CD4-positive, alpha-beta T cell treated with Interferon gamma for 1 hour (primary cell): Measurements from ENCODE around the gene OR10J4.
"Not testable (repeated sequence)": the region's sequence is repeated elsewhere in the genome, so short reads cannot be mapped to it uniquely, and the experiment has no call there.

Source experiments
- DNase-seq: peaks from one replicate; pipeline ENCODE4 v3.0.0-alpha.2; 2020

Gene OR10J4

DNA sequence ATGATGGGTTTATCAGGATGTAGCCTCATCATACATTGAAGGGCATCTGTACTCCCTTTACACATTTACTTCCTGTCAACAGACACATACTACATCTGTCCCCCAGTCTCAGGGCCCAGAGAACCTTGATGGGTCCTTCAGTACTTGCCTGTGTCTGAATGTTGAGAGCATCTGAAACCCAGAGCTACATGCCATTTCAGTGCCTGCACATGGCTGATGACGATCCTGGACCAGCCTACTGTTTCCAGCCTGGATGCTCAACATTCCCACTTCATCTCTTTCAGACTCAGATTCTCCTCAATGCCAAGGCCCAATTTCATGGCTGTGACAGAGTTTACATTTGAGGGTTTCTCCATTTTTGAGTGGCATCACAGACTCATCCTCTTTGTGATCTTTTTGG lies at the start of gene OR10J4:
Gene OR10J4, plus strand, starts transcription at position 301 of the 400 bp plus-strand sequence.
- no peak for DNase-seq

DNA sequence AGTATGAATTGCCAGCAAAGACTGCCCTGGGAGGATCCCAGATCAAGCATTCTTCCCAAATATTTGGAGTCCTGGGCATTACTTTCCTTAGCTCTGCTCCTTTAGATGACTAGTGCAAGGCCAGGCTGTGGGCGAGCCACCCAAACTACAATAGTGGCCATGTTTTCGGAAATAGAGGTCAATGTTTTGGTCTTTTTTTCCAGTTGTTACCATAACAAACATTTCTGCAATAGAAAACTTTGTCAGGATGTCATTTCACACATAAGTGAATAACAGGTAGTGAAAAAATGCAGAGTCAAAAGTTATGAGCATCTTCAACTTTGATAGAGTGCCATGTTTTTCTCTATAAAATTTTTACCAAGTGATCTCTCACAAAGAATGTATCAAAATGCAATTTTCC lies 25.2 kb upstream of the OR10J4 start:
- no peak for DNase-seq

DNA sequence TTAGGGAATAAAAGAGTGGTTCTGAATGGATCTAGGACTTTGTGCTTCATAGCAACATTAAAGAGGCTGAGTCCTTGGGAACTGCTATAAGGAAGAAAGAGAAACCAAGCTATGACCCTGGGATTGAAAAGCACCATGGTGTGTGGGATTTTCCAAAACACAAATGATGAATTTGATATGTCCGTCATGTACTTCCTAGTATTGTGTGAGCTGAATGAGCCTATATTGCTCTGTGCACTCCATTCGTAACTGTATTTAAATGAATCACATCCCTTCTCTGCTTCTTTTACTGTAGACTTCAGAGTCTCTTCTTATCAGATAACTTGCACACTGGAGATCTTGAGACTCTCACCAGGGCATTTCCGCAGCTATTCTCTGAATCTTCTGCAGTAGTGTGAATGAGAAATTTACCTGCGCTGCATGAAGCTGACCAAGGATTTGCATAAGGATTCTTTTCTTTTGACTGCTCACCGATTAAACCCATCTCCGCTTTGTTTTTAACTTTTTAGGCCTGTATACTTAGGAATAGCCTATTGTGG lies 23.1 kb upstream of the OR10J4 start:
- DNase-seq, result no peak

DNA sequence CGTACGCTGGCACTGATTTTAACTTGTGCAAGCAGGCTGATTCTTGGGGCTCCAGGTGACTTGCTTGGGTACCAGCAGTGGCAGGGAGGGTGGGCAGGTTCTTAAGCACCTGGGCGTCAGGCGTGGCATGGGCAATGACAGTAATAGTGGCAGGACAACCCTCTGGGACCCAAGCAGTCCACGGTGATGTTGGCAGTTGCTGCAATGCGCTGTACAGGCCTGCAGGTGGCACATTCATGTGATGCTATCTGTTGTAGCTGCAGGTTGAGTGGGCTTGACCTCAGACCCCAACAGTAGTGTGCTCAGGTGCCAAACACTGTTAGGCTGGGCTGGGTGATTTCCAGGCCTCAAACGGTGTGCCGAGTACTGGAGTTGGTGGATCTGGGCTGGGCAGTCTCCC lies 10.2 kb upstream of the OR10J4 start:
- DNase-seq, result no peak

DNA sequence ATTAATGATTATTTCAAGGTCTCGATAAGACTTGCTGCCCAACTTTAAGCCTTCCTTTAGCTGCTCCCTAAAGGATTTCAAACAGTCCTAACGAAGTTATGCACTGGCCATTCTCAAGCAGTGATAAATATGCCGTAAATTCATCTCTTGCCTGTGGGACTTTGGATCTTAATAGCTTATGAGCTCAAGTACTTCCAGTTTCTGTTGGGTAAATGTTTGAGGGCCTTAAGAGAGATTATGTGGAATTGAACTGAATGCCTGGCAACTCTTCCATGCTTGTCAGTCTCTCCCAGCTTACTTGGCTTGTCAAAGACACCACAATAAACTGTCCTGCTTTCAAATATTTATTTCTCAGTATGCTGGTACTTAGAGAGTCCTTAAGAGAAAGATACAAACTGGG lies 3.5 kb upstream of the OR10J4 start:
- DNase-seq, result no peak

DNA sequence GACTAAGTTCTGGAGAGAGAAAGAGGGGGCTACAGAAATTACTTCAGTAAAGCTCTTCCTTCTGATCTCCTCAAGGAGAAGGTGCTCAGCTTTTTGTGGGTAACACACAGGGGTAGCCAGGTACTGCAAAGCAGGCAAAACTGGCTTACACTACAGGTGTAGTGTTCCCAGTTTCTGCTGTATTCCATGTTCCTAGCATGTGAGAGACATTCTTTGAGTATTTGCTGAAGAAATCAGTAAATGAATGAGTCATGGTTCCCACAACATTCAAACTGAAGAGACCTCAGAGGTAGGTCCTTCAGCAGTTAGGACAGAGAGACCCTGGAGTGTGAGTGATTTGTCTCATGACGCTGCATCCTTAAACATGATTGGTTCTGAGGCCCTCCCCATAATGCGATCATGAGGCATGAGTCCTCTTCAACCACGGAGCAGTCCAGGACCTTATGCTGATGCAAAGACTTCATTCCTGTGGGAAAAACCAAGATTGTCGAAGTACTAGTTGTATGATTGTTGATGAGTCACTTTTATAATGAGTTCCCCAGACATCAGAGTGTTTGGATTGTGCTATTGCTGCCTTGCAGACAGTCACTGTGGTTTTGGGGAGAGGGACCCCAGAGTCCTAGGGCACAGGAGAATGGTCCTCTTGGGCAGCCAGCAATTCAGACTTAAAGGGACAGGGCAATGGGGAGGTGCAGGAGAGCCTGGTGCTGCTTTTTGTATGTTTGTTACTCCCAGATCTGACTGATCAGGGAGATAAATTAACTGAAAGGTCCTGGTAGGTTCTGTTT lies 2.7 kb upstream of the OR10J4 start:
- no peak for DNase-seq

DNA sequence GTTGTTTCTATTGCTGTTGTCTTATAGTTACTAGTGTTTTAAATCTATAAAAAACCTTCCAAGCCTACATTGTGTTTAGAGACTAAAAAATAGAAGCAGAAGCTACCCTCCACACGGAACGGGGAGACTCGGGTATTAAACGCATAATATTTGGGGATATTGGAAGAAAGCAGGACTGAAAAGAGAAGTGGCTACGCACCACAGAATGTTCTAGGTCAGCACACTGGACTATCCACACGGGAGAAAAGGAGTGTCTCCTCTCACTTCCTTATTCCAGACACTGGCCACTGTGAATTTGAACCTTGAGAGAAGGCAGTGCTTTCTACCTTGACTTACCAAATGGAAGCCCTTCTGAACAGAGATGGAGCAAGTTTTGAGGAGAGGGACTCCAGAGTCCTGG lies 1.0 kb upstream of the OR10J4 start:
- no peak for DNase-seq

DNA sequence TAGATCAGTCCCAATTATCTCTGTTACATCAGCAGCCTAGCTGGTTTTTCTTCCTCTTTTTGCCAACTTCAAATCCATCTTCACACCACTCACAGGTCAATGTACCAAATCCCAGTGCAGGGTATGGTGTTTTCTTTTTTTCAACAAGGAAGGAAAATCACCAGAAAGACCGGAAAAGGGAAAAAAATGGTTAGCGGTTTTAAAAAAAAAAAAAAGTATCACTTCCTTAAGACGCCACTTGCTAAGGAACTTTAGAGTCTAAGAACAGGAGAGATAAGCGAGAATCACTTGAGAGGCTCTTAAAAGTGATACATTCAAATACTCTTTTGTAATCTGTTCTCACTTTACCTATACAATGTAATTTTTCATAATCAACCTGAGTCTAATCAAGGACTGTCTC lies 4.5 kb downstream of the OR10J4 start:
- no peak for DNase-seq

DNA sequence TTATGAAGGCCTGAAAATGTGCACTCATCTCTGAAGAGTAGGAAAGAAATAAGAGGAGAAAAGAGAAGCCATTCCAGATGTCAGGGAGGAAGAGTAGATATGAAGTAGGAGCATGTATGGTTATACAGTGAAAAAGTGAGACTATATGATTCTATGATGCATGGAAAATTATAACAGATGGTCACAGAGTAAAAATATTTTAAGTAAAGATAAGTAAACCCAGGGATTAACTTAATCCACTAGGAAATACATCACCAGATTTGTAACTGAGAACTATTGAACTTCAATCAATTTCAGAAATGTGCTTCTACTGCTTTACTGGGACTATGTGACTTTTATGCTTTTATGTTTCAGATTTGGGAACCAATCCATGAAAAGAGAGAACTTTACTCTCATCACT lies 7.4 kb downstream of the OR10J4 start, which contains the start of gene OR10J1:
Gene OR10J1, plus strand, starts transcription at position 301 of the 400 bp plus-strand sequence. Its CDS starts 70 bp downstream, at position 371.
- DNase-seq, result no peak

DNA sequence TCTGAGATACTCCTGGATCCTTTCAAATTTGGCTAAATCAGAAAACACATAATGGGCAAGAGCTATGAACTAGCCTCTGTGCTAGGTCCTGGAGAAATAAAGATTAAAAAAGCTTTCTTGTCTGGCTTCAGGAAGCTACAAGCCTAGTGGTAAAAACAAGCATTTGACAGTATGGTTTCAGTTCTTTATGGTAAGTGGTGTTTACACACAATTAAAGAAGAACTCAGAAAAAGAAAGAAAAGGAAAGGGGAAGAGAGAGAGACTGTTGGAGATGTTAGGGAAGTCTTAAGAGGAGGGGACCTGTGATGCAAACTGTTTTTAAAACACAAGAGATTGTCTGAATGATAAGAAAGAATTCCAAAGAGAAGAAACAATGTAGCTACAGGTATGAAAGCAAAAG lies 9.4 kb downstream of the OR10J4 start:
- no peak for DNase-seq

DNA sequence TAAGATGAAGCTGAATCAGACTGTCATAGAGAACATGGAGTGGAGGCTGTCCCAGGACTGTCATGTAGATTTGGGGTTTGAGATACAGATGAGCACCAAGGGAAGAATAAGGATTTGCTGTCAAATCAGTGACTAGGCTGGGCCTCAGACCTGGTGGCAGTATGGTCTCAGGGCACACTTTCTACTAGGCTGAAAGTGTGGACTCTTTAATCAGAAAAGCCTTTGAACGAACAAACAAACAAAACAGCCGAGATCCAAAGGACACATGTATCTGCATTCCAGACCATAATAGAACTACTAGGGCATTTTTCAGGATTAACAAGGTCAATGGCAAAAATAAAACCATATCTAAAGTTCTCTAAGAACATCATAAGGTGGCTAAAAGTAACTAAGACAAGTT lies 10.4 kb downstream of the OR10J4 start:
- DNase-seq, result no peak

DNA sequence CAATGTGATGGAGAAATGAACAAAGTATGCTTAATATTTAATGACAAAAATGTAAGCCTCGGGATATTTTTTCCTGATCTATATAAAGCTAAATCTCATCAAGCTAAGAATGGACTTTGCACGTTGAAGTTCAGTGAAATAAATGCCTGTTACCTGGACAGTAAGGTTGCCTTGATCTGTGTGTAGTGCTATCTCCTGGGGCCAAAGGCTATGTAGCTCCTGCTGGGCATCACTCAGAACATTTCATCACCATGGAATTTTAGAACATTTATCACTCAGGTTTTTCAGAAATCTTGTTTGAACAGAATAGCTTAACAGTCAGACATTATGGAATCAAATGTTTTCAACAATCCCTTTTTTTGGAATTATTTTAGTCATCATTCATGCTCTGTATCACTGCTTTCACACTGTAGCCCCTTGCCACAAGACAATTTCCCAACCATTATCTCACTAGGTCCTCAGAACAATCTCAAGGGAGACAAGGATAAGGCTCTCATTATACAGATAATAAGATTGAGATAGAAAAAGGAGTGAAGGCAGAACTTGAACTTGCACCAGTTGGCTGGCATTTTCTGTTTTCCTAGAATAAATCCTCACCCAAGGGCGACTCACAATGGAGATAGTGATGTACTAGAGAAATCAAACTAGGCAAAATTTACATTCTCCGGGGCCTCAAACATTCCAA lies 11.2 kb downstream of the OR10J4 start:
- DNase-seq, result no peak

DNA sequence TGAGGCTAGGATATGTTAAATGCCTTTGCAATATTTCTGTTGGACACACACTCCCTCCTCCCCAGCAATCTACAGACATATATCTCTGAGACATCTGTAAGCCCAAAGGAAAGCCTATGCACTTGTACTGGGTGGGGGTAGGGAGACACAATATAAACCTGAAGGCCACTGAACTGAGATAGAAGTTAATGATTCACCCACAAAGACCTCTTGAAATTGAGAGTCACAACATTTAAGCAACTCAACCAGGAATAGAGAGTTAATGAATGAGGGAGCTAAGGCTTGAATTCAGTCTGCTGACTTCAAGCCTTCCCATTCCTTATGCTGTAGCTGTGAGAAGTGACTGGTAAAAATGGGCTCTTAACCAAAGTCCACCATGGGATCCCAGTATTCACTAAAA lies 12.5 kb downstream of the OR10J4 start:
- DNase-seq, result no peak

DNA sequence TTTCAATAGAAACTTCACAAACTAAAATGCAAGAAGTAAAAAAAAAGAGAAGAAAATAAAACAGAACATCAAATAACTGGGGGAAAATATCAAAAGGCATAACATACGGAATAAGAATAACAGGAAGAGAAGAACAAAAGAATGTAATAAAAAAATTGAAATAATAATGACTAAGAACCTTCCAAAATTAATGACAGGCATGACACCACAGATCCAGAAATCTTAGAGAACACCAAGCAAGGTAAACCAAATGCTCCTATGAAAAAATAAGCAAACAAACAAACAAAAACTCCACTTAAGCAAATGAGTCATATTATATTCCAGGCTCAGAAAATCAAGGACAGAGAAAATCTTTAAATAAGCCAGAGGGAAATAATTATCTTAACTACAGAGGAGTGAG lies 16.2 kb downstream of the OR10J4 start:
- no peak for DNase-seq

DNA sequence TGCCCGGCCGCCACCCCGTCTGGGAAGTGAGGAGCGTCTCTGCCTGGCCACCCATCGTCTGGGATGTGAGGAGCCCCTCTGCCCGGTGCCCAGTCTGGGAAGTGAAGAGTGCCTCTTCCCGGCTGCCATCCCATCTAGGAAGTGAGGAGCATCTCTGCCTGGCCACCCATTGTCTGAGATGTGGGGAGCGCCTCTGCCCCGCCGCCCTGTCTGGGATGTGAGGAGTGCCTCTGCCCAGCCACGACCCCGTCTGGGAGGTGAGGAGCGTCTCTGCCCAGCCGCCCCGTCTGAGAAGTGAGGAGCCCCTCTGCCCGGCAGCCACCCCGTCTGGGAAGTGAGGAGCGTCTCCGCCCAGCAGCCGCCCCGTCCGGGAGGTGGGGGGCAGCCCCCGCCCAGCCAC lies 17.6 kb downstream of the OR10J4 start:
- not testable (repeated sequence) for DNase-seq

DNA sequence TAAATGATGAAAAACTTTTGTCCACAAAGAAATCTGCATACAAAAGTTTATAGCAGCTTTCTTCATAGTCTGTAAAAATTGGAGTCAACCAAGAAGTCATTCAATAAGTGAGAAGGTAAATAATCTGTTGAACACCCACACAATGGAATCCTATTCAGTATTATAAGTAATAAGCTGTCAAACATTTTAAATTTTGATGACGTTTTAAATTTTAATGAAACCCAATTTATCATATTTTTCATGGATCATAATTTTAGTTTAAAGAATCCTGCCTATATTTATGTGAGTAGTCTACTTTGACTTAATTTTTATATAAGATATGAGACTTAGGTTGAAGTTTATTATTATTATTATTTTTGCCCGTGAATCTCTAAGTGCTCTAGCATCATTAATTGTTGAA lies 27.5 kb downstream of the OR10J4 start:
- no peak for DNase-seq

DNA sequence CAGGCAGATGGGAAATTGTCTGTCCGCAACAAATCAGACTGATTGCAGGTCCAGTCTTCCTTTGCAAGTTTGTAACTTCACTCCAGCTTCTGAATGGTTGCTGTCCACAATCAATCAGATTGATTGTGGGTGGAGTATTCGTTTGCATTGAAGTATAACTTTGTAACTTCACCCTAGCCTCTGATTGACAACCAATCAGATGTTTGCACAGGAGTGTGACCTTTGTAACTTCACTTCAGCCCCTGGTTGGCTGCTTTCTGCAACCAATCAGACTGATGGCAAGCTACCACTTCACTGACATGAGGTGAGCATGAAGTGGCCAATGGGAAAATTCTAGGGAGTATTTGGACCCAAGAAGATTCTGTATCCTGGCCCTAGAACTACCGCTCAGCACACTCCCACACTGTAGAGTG lies 33.2 kb downstream of the OR10J4 start:
- no peak for DNase-seq

DNA sequence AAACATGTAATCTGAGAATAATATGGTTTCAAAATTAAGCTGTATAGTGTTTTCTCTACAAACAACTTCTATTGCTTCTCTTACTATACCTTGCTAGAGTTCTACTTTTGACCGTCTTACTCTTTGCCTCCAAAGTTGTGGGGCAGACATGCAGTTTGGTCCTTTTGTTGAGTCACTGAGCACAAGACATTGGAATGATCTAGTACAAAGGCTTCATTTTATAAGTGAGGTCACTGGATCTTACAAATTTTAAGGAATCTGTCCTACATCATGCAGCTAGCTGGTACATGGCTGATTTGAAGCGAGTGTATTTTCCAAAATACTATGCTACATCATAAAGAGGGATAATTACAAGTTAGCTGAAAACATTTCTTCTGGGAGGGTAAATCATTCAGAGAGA lies 36.3 kb downstream of the OR10J4 start:
- DNase-seq, result no peak

DNA sequence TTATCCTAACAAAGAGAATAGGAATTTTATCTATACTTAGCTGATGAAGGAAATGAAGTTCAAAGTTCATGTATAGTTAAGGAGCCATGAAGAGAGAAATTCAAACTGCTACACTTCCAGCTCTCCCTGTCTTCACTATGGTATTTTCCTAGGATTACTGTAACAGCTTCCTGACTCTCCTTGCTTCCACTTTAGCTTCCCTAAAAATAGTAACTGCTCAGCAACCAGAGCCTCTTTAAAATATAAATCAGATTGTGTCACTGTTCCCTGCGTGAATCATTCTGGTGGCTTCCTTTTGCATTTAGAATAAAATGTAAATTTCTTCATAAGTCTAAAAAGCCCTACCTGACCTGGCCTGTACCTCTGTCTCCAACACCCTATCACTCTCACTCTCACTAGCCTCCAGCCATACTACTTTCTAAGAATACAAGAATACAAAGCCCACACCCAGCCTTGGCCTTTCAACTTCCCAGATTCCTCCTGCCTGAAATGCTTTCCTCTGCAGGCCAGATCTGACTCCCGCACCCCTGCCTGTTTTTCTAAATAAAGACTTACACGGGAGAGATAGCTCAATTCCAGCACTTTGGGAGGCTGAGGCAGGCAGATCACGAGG lies 38.0 kb downstream of the OR10J4 start:
- DNase-seq, result no peak

DNA sequence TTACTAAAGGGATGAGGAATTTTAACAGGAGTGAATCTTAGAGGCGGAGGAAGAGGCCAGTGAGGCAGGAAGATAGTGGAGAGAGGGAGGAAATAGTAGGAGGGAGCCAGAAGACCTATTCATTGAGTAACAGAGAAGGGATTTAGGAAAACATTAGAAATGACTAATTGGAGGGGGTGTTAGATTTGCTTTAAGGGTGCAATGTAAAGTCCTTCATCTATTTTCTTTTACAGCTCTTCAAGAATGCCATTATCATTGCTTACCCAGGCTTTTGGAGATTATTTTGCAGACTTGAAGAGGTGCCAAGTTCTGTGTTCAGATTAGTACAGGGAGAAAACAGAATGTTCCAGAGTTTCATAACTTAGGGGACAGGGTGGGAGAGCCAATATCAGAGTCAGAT lies 41.3 kb downstream of the OR10J4 start:
- DNase-seq, result no peak

DNA sequence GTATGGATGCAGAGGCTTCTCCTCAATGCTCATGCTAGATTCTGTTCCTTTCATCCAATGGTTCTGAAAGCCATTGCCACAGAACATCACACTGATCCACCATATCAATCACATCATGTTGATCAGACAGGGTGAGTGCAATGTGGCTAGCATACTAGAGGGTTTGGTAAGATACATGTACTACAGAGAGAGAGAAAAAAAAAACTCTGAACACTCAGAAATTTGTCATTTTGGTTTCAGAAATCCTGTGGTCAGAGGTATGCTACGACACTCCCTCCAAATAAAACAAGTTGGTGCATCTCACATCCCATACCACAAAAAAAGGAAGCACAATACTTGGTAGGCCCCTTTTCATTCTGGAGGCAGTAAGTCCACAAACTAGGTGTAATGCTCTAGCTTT lies 42.9 kb downstream of the OR10J4 start:
- no peak for DNase-seq
